GM21529 (cell line): ENCODE results near the gene EVI2B.
"Not testable (repeated sequence)": the region's sequence is repeated elsewhere in the genome, so short reads cannot be mapped to it uniquely, and the experiment has no call there.

Experiments
- ATAC-seq: cut with Tn5 transposase; IDR thresholded peaks from one replicate; pipeline ENCODE4 v1.9.1; 2021; ENCODE audit not compliant: unreplicated experiment

The EVI2B gene

DNA sequence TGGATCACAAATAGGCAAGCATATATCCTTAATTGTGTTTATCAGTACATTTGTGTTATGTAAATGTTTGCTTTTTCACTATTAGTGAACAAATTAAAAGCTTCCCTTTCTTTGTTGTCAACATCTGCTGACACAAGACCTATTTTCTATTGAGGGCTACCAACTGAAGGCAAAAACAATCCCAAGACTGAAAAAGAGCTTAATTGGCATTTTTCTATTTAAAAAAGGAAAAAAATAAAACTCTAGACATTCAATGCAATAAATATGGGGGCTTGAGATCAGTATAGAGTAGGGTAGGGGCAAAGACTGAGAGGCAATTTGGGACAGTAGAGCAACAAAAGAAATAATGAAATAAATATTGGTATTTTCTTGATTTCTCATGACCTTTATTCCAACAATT, 41.1 kb downstream of the EVI2B start:
- no peak for ATAC-seq

DNA sequence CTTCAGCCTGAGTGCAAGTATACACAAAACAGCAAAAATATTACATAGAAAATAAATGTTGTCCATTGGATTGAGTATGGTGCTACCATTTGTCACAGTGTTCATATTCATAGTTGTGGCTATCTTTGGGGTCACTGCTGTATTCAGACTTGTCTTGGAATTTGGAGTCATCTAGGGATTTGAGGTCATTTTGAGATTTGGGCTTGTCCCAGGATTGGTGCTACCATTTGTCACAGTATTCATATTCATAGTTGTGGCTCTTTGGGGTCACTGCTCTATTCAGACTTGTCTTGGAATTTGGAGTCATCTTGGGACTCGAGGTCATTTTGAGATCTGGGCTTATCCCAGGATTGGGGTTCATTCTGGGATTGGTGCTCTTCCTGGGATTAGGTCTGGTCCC, 41.6 kb downstream of the EVI2B start:
- ATAC-seq, result no peak

DNA sequence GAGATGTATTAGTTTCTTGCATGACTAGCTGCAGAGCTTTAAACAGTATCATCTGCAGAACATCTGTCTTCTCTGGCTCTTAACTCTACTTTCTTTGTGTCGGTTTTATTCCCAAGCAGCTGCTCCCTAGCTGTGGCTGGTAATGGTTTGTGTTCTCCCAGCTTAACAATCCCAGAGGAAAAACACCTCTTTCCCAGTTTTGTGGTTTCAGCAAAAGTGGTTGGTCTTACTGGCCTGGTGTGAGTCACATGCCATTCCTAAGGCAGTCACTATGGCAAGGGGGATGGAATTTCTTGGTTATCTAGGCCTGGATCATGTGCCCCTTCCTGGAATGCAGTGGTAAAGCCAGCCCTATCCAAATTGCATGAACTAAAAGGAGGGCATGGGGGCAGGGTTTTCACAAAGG, 44.3 kb downstream of the EVI2B start:
- no peak for ATAC-seq

DNA sequence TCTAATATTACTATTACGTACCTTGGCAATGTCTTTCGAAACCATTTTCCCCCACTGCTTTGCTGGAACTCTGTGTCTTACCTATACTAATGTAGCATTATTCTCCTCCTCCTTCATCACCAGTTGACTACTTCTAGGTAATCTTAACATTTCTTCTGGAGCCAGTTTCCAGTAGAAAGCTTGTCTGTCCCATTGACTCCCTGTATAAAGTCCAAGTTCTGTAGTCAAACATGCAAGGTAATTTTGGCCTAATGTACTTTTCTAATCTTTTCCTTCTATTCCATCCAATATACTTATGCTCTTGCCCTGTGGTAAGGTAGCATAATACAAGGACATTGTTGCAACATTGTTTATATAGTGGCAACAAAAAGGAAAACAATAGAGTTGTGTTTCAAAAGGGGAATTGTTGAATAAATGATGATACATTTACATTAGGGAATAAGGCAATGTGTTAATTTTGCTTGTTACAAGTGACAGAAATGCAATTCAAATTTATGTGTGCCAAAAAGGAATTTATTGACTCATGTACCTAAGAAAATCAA, 44.7 kb downstream of the EVI2B start:
- no peak for ATAC-seq

DNA sequence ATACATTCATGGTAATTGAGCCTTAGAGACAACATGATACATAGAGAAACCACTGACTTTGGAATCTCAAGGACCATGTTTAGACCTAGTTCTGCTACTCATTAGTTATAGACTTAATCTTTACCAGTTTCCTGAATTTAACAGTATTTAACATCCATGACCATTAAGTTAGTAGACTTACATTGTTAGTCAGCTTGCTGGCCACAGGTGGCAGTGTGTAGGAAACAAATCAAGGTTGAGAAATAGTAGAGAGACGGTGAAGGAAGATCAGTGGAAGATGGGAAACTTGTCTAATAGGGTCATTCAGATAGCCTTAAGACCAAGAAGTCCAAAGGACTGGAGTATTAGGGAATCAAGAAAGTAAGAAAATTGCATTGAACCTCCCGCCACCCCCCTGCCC, 47.8 kb downstream of the EVI2B start:
- ATAC-seq, result no peak

DNA sequence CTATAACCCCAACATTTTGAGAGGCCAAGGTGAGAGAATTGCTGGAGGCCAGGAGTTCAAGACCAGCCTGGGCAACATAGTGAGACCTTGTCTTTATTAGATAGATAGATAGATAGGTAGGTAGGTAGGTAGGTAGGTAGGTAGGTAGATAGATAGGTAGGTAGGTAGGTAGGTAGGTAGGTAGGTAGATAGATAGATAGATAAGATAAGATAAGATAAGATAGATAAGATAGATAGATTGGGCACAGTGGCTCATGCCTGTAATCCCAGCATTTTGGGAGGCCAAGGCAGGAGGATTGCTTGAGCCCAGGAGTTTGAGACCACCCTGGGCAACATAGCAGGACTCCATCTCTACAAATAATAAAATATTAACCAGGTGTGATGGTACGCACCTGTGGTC, 50.9 kb downstream of the EVI2B start:
- not testable (repeated sequence) for ATAC-seq

DNA sequence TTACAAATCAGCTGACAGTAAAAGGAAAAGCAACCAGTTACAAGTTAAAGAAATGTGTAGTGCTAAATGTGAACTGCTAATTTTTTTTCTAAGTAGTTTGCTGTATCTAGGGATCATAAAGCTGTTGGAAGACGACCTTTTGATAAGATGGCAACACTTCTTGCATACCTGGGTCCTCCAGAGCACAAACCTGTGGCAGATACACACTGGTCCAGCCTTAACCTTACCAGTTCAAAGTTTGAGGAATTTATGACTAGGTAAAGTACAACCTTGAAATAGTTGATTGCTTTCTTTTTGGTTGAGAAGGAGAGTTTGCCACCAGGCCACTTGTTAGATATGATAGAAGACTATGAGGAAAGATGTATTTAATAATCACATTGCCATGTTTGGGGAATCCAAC, 52.3 kb downstream of the EVI2B start:
- ATAC-seq, result no peak

DNA sequence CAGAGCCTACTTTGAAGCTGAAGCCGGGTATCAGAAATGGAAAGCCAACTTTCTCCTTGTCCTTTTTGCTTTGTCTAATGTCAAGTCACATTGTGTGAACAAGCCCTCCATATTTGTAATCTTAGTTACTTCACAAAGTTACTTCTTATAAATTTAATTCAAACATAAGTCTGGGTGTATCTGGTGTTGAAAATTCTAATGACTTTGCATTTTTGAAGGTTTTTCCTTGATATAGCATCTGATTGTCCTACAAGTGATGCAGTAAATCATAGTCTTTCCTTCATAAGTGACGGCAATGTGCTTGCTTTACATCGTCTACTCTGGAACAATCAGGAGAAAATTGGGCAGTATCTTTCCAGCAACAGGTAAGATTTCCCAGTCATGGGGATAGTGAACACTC, 53.7 kb downstream of the EVI2B start:
- no peak for ATAC-seq

DNA sequence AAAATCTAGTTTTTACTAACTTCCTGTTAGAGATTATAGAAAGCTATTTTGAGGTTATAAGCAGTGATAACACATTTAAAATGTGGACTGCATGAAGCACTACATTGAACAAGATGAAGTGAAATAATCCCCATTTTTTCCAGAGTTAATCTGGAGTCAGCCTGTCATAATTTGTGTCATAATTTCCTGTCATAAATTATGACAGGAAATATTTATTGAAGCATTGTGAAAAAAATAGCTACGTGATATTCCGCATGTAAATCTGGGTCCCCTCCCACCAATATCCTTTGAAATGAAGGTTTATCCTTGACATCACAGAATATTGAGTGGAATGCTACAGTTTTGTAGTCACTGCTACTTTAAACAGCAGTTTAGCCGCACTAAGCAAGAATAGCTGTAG, 56.9 kb downstream of the EVI2B start:
- ATAC-seq, result no peak

DNA sequence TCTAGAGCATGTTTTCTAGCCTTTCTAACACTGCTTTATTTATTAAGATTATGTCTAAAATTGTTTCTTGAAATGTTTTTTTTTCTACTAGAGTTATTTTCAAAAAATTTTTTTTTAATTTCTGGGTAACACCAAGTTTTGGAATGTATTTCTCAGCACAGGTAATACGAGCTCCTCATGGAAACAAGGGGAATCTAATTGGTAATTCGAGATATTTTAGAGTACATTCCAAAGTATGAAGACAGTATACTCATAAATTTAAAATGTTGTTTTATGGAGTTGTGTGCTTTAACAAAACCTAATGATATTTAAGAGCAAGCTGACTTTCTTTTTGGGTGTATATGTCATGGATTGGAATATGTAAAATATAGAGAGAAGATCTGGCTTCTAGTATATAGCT, 59.2 kb downstream of the EVI2B start:
- ATAC-seq, result no peak
